IMR-90 (cell line): ENCODE results near the gene MB. TPM values are rescaled to one million over a fixed set of nuclear protein-coding genes. Genes with fewer than 3 reads are reported as not detected.

ENCODE experiments used
- ATAC-seq: fragments of 200-7000 bp; cut with Tn5 transposase; 2 replicates; pipeline ENCODE4 v1.9.1; 2020; ENCODE audit warnings: low read depth, mild to moderate bottlenecking, moderate library complexity
- BruUV-seq: library from RNA; stranded (reverse); fragments of 400-500 nt; replicated peaks from 2 replicates; lab custom pipeline; 2021; lab: Mats Ljungman, UMichigan
- CTCF ChIA-PET: fragments of 300-600 bp; formaldehyde crosslinking; extraction: SDS; loops from one replicate; lab custom pipeline; 2021; ENCODE audit warnings: antibody characterized with exemption; lab: Yijun Ruan, JAX
- POLR2A ChIA-PET: fragments of 300-600 bp; sonication (Branson Sonifier 250); formaldehyde crosslinking; loops from one replicate; lab custom pipeline; 2022; ENCODE audit warnings: antibody characterized with exemption; ENCODE audit not compliant: unreplicated experiment; lab: Charles Lee
- DNase-seq: peaks from one replicate; pipeline ENCODE4 v3.0.0; 2013
- H2AFZ ChIP-seq: replicated peaks from 2 replicates; pipeline ENCODE3; 2013; ENCODE audit warnings: low read length, mild to moderate bottlenecking; ENCODE audit not compliant: poor library complexity
- H2AK5ac ChIP-seq: 2 replicates; pipeline ENCODE4 v1.6.1; 2013; ENCODE audit warnings: low read depth, low read length, inconsistent platforms
- H2AK9ac ChIP-seq: replicated peaks from 2 replicates; pipeline ENCODE3; 2013; ENCODE audit warnings: mild to moderate bottlenecking, low read depth, low read length, moderate library complexity; ENCODE audit not compliant: poor library complexity
- H2BK120ac ChIP-seq: 2 replicates; pipeline ENCODE4 v1.6.1; 2013; ENCODE audit warnings: low read depth, low read length, inconsistent platforms
- H2BK15ac ChIP-seq: 3 replicates; pipeline ENCODE4 v1.6.1; 2013; ENCODE audit warnings: low read depth, low read length, inconsistent platforms
- H2BK20ac ChIP-seq: 2 replicates; pipeline ENCODE4 v1.6.1; 2013; ENCODE audit warnings: low read depth, mild to moderate bottlenecking, inconsistent platforms, low read length, moderate library complexity
- H2BK5ac ChIP-seq: 2 replicates; pipeline ENCODE4 v1.6.1; 2013; ENCODE audit warnings: mild to moderate bottlenecking, low read depth, low read length, inconsistent platforms; ENCODE audit not compliant: poor library complexity, severe bottlenecking
- H3K14ac ChIP-seq: replicated peaks from 2 replicates; pipeline ENCODE4 v1.6.1; 2013; ENCODE audit warnings: low read depth, low read length, inconsistent platforms
- H3K18ac ChIP-seq: 2 replicates; pipeline ENCODE4 v1.6.1; 2013; ENCODE audit warnings: low read depth, low read length, control low read depth
- H3K23ac ChIP-seq: 2 replicates; pipeline ENCODE4 v1.6.1; 2013; ENCODE audit warnings: low read depth, low read length, inconsistent platforms
- H3K27ac ChIP-seq: 2 replicates; pipeline ENCODE4 v1.5.1; 2013; ENCODE audit warnings: mild to moderate bottlenecking, control low read depth, low read length; ENCODE audit not compliant: insufficient read depth
- H3K27me3 ChIP-seq: 2 replicates; pipeline ENCODE4 v1.6.1; 2013; ENCODE audit warnings: low read length; ENCODE audit not compliant: control insufficient read depth, insufficient read depth
- H3K36me3 ChIP-seq: 2 replicates; pipeline ENCODE4 v1.6.1; 2013; ENCODE audit warnings: low read length, mixed read lengths; ENCODE audit not compliant: control insufficient read depth, insufficient read depth
- H3K4ac ChIP-seq: 2 replicates; pipeline ENCODE4 v1.6.1; 2013; ENCODE audit warnings: low read depth, low read length, inconsistent platforms
- H3K4me1 ChIP-seq: 2 replicates; pipeline ENCODE4 v1.6.1; 2013; ENCODE audit warnings: low read length, mixed read lengths; ENCODE audit not compliant: control insufficient read depth, insufficient read depth
- H3K4me2 ChIP-seq: 2 replicates; pipeline ENCODE4 v1.6.1; 2013; ENCODE audit warnings: low read depth, mild to moderate bottlenecking, control low read depth, low read length, moderate library complexity
- H3K4me3 ChIP-seq: 2 replicates; pipeline ENCODE4 v1.5.1; 2013; ENCODE audit warnings: low read depth, mild to moderate bottlenecking, control low read depth, low read length, moderate library complexity; ENCODE audit not compliant: insufficient read depth
- H3K56ac ChIP-seq: 2 replicates; pipeline ENCODE4 v1.6.1; 2013; ENCODE audit warnings: low read length, inconsistent platforms; ENCODE audit not compliant: insufficient read depth; ENCODE audit errors: extremely low read depth
- H3K79me1 ChIP-seq, 2 experiments: 2 replicates each; pipeline ENCODE4 v1.6.1; 2013; ENCODE audit warnings: low read length in 2 of 2, inconsistent platforms in 1 of 2, low read depth in 1 of 2
- H3K9ac ChIP-seq: 2 replicates; pipeline ENCODE4 v1.6.1; 2013; ENCODE audit warnings: low read depth, low read length, control low read depth
- H3K9me1 ChIP-seq: 2 replicates; pipeline ENCODE4 v1.6.1; 2013; ENCODE audit warnings: low read length, inconsistent platforms; ENCODE audit not compliant: insufficient read depth
- H3K9me3 ChIP-seq: 2 replicates; pipeline ENCODE4 v1.6.1; 2013; ENCODE audit warnings: low read length; ENCODE audit not compliant: control insufficient read depth, insufficient read depth
- H4K20me1 ChIP-seq: 2 replicates; pipeline ENCODE4 v1.6.1; 2013; ENCODE audit warnings: low read length, inconsistent platforms; ENCODE audit not compliant: insufficient read depth
- H4K5ac ChIP-seq: 2 replicates; pipeline ENCODE4 v1.6.1; 2013; ENCODE audit warnings: mild to moderate bottlenecking, low read depth, low read length, control low read depth
- H4K8ac ChIP-seq, 2 experiments: 2 replicates each; pipeline ENCODE4 v1.6.1; 2013; ENCODE audit warnings: low read depth in 2 of 2, low read length in 2 of 2, control low read depth in 1 of 2, inconsistent platforms in 1 of 2
- H4K91ac ChIP-seq: 2 replicates; pipeline ENCODE4 v1.6.1; 2013; ENCODE audit warnings: low read depth, low read length, inconsistent platforms; ENCODE audit not compliant: insufficient read depth
- CEBPB ChIP-seq: IDR thresholded peaks from 2 replicates; pipeline ENCODE4 v1.6.1; 2012; ENCODE audit warnings: low read depth, low read length, improper control_type of control experiment
- CHD1 ChIP-seq: IDR thresholded peaks from 2 replicates; pipeline ENCODE4 v1.6.1; 2012; ENCODE audit warnings: low read depth, low read length, improper control_type of control experiment
- CTCF ChIP-seq: conservative IDR thresholded peaks from 2 replicates; pipeline ENCODE4 v1.5.1; 2012; ENCODE audit warnings: mild to moderate bottlenecking, low read depth, low read length, improper control_type of control experiment
- FOS ChIP-seq: fragments of 150-350 bp; IDR thresholded peaks from 2 replicates; pipeline ENCODE4 v1.6.1; 2016; ENCODE audit warnings: low read depth, low read length
- MAFK ChIP-seq: IDR thresholded peaks from 2 replicates; pipeline ENCODE4 v1.6.1; 2012; ENCODE audit warnings: low read depth, low read length, improper control_type of control experiment
- MAZ ChIP-seq: IDR thresholded peaks from 2 replicates; pipeline ENCODE4 v1.6.1; 2012; ENCODE audit warnings: low read depth, mild to moderate bottlenecking, low read length, improper control_type of control experiment, moderate library complexity, borderline replicate concordance
- MXI1 ChIP-seq: IDR thresholded peaks from 2 replicates; pipeline ENCODE4 v1.6.1; 2012; ENCODE audit warnings: low read depth, mild to moderate bottlenecking, low read length, moderate library complexity, borderline replicate concordance
- NFE2L2 ChIP-seq: fragments of 150-350 bp; IDR thresholded peaks from 2 replicates; pipeline ENCODE4 v1.6.1; 2016; ENCODE audit warnings: low read depth, mild to moderate bottlenecking, low read length
- POLR2A ChIP-seq: IDR thresholded peaks from 2 replicates; pipeline ENCODE4 v1.6.1; 2012; ENCODE audit warnings: mild to moderate bottlenecking, low read depth, low read length
- RAD21 ChIP-seq: IDR thresholded peaks from 2 replicates; pipeline ENCODE4 v1.6.1; 2012; ENCODE audit warnings: low read length, improper control_type of control experiment
- SMC3 ChIP-seq: fragments of 150-350 bp; IDR thresholded peaks from 2 replicates; pipeline ENCODE4 v1.6.1; 2016; ENCODE audit warnings: low read depth, mild to moderate bottlenecking, antibody characterized with exemption, low read length, moderate library complexity
- USF2 ChIP-seq: fragments of 150-350 bp; IDR thresholded peaks from 2 replicates; pipeline ENCODE4 v1.6.1; 2017; ENCODE audit warnings: mild to moderate bottlenecking, antibody characterized with exemption, low read length, low read depth
- WGBS, 2 experiments: methylation state at CpG; one replicate each; pipeline versions ENCODE4 v1.1.5 to v1.1.7; 2013; ENCODE audit warnings: missing lambda C conversion rate in 2 of 2; ENCODE audit not compliant: insufficient read length in 1 of 2; ENCODE audit errors: extremely low coverage in 2 of 2; 5-methylcytosine and 5-hydroxymethylcytosine counted together
- dilution Hi-C: fragments of 300-500 bp; cut with HindIII; formaldehyde crosslinking; loops from one replicate; pipeline ENCODE4 v1.14.3; 2018; ENCODE audit warnings: low sequenced_read_pairs; ENCODE audit not compliant: unreplicated experiment
- in situ Hi-C: fragments of 300-500 bp; cut with MboI; formaldehyde crosslinking; loops from 3 replicates; pipeline ENCODE4 v1.14.3; 2019; ENCODE audit warnings: low sequenced_read_pairs, inconsistent platforms, mixed read lengths
- intact Hi-C: fragments of 100-400 bp; cut with micrococcal nuclease; formaldehyde crosslinking; loops from 2 replicates; pipeline ENCODE4 v1.10.0; 2022
- polyA plus RNA-seq, 3 experiments: library from polyadenylated mRNA; depleted of rRNA; stranded (reverse); fragments of >200 nt; gene quantifications; 2 replicates each; pipeline ENCODE4 v1.2.3, GENCODE V29; 2012; ENCODE audit warnings: low replicate concordance in 1 of 3
- total RNA-seq: library from RNA; depleted of rRNA; stranded (reverse); fragments of >200 nt; gene quantifications from 2 replicates; pipeline ENCODE4 v1.2.3, GENCODE V29; 2012
- TF ChIP-seq, protein P1 (sequence below): fragments of 150-350 bp; IDR thresholded peaks from 2 replicates; pipeline ENCODE4 v1.6.1; 2016; ENCODE audit warnings: low read depth, mild to moderate bottlenecking, low read length, moderate library complexity, borderline replicate concordance

The MB gene
- total and polyA plus RNA-seq, 2 of the 4 experiments (the other 2 are of a cell fraction), result not detected

DNA sequence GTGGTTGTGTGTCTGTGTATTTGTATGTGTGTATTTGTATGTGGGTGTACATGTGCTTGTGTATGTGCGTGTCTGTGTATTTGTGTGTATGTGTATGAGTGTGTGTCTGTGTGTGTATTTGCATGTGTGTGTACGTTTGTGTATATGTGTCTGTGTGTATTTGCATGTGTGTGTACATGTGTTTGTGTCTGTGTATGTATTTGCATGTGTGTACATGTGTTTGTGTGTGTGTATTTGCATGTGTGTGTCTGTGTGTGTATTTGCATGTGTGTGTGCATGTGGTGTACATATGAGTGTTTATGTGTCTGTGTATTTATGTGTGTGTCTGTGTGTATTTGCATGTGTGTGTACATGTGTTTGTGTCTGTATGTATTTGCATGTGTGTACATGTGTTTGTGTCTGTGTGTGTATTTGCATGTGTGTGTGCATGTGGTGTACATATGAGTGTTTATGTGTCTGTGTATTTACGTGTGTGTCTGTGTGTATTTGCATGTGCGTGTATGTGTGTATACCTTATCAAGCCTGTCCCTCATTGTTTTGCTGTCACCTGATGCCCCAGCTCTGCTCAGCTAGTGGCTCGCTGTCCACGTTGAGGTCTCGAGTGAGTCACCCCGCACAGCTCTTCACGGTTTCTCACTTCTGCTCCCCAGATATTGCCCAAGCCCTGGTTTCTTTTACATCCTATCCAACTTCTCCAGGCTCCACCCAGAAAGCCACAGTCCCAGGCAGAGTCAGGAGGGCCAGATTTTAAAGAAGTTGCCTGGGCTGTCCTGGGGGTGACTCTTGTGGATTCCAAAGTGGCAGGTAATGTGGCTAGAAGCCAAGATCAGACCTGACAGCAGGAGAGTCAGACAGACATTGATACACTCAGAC is 15.2 kb downstream of the MB start:
- Histone ChIP-seq H3K27me3 (peaks cover 31% of the 10 kb centered on the region), H2BK20ac (no peak overlapping the region), H4K8ac (no peak overlapping the region), H3K9me1 (no peaks in the 10 kb centered on the region; the same call in 1 of the 2 replicates), H2AK5ac (no peak overlapping the region), H4K20me1 (no peaks in the 10 kb centered on the region), H4K91ac (no peak overlapping the region), H2BK120ac (no peak overlapping the region), H2BK5ac (peak overlapping the region; percentile 57), H3K4me2 (no peak overlapping the region), H3K79me1 (no peaks in the 10 kb centered on the region), H3K27ac (no peak overlapping the region), H2BK15ac (no peak overlapping the region), H3K4me3 (no peak overlapping the region), H3K23ac (no peak overlapping the region), H3K9me3 (no peaks in the 10 kb centered on the region), H3K18ac (no peak overlapping the region), H3K9ac (no peak overlapping the region), H3K56ac (no peak overlapping the region), H3K4ac (no peak overlapping the region), H3K4me1 (0 out of 2 replicates have a peak, but pooled peaks cover 1% of the 10 kb centered on the region), H2AK9ac (no peak overlapping the region), H3K14ac (no peak overlapping the region), H2AFZ (no peak overlapping the region), H4K5ac (no peak overlapping the region), H3K36me3 (no peaks in the 10 kb centered on the region)
- intact Hi-C loops, result no loop called here
- dilution Hi-C loops, result no loop called here
- DNase-seq (peak; percentile 72), ATAC-seq (peak; percentile 71)
- ChIA-PET POLR2A (no interaction called here), CTCF (interaction anchor here (0.6 kb wide), 1 partner anchor 19 kb away, joined by 3 read pairs; no protein-coding TSS in a partner anchor)
- in situ Hi-C loops, result no loop called here
- no TSS peak for BruUV-seq
- TF ChIP-seq MXI1, result no peak
- no peak for TF ChIP-seq NFE2L2
- TF ChIP-seq CTCF, result no peak
- no peak for TF ChIP-seq MAFK
- no peak for TF ChIP-seq POLR2A
- peak; percentile 82 for TF ChIP-seq CEBPB
- TF ChIP-seq MAZ, result no peak
- peak; percentile 43; the same call in 1 of the 2 replicates for TF ChIP-seq USF2
- TF ChIP-seq, protein P1, sequence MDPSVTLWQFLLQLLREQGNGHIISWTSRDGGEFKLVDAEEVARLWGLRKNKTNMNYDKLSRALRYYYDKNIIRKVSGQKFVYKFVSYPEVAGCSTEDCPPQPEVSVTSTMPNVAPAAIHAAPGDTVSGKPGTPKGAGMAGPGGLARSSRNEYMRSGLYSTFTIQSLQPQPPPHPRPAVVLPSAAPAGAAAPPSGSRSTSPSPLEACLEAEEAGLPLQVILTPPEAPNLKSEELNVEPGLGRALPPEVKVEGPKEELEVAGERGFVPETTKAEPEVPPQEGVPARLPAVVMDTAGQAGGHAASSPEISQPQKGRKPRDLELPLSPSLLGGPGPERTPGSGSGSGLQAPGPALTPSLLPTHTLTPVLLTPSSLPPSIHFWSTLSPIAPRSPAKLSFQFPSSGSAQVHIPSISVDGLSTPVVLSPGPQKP, result no peak
- TF ChIP-seq FOS, result peak; percentile 22; the same call in 1 of the 2 replicates
- TF ChIP-seq RAD21, result no peak
- TF ChIP-seq SMC3, result no peak
- no peak for TF ChIP-seq CHD1
- WGBS, 2 experiments, result 69% methylated on average over 3 of the region's 9 CpGs; no CpG with 5 or more reads in 1 of the 2 experiments
